GM12874 (cell line): ENCODE data around the gene CDK11B.

Experiments
- CTCF ChIP-seq: IDR thresholded peaks from 2 replicates; pipeline ENCODE4 v1.5.1; 2011; ENCODE audit warnings: low read depth, mild to moderate bottlenecking, control low read depth, low read length, moderate library complexity; ENCODE audit not compliant: insufficient read depth

CDK11B gene

GRCh38 chr1:1630965-1631781 lies 27.6 kb downstream of the CDK11B start:
- no peak for TF ChIP-seq CTCF

GRCh38 chr1:1630191-1630964 lies 28.4 kb downstream of the CDK11B start:
- no peak for TF ChIP-seq CTCF

GRCh38 chr1:1629430-1630190 lies 29.2 kb downstream of the CDK11B start:
- no peak for TF ChIP-seq CTCF

- TF ChIP-seq CTCF: no peak
Measured at GRCh38 chr1:1628754-1629429, 29.9 kb downstream of the CDK11B start.

- no peak for TF ChIP-seq CTCF
Measured at GRCh38 chr1:1627829-1628753, 30.7 kb downstream of the CDK11B start.

- no peak for TF ChIP-seq CTCF
Measured at GRCh38 chr1:1627261-1627828, 31.5 kb downstream of the CDK11B start.
